NB4 (cell line): Measurements from ENCODE around the gene MIEN1.

ENCODE experiments used
- DNase-seq: peaks from one replicate; pipeline ENCODE4 v3.0.0; 2010; ENCODE audit warnings: low read depth
- H3K4me3 ChIP-seq: one replicate; pipeline ENCODE4 v1.5.1; 2011; ENCODE audit warnings: mild to moderate bottlenecking, low read depth, low read length, moderate library complexity
- CTCF ChIP-seq: IDR thresholded peaks from one replicate; pipeline ENCODE4 v1.5.1; 2012; ENCODE audit warnings: low read depth, low read length
- MAX ChIP-seq: IDR thresholded peaks from 2 replicates; pipeline ENCODE4 v1.6.1; 2011; ENCODE audit warnings: low read depth, low read length
- MYC ChIP-seq: IDR thresholded peaks from 2 replicates; pipeline ENCODE4 v1.6.1; 2011; ENCODE audit warnings: low read depth, low read length
- POLR2A ChIP-seq: IDR thresholded peaks from 2 replicates; pipeline ENCODE4 v1.6.1; 2011; ENCODE audit warnings: mild to moderate bottlenecking; ENCODE audit not compliant: insufficient read length; ENCODE audit errors: extremely low read depth

MIEN1 gene

GRCh38 chr17:39706383-39706782, 23.9 kb downstream of the MIEN1 start:
- H3K4me3 ChIP-seq = no peak overlapping the region
- TF ChIP-seq MYC (no peak), CTCF (no peak), POLR2A (no peak), MAX (no peak)
- no peak for DNase-seq

- TF ChIP-seq POLR2A (no peak), CTCF (no peak), MAX (no peak), MYC (no peak)
- no peak for DNase-seq
- H3K4me3 ChIP-seq = no peak overlapping the region
These were observed 24.5 kb downstream of the MIEN1 start for GRCh38 chr17:39705786-39706348.

GRCh38 chr17:39704821-39705551, 25.3 kb downstream of the MIEN1 start:
- no peak for DNase-seq
- TF ChIP-seq CTCF (no peak), MYC (no peak), POLR2A (no peak), MAX (no peak)
- no peak overlapping the region for H3K4me3 ChIP-seq

- TF ChIP-seq CTCF (no peak), POLR2A (no peak), MAX (no peak), MYC (no peak)
These were observed 26.4 kb downstream of the MIEN1 start for GRCh38 chr17:39703913-39704312.

GRCh38 chr17:39702901-39703893, 27.1 kb downstream of the MIEN1 start:
- no peak for DNase-seq
- TF ChIP-seq MYC (no peak), MAX (no peak), POLR2A (no peak), CTCF (no peak)
- no peak overlapping the region for H3K4me3 ChIP-seq

More at GRCh38 chr17:39703913-39704312, 26.4 kb downstream of the MIEN1 start:
- DNase-seq = no peak
- no peak overlapping the region for H3K4me3 ChIP-seq
